HepG2 (cell line): ENCODE measurements around the gene SLC25A46. TPM values are rescaled to one million over a fixed set of nuclear protein-coding genes. Genes with fewer than 3 reads are reported as not detected.

Experiments used
- MAF1 ChIP-seq: sonication (generic); formaldehyde crosslinking; IDR thresholded peaks from 2 replicates; pipeline ENCODE4 v1.5.0; 2020; ENCODE audit warnings: missing genetic modification reagents, borderline replicate concordance
- NFYB ChIP-seq: sonication (generic); formaldehyde crosslinking; IDR thresholded peaks from 2 replicates; pipeline ENCODE4 v1.4.0; 2020; ENCODE audit warnings: missing genetic modification reagents
- SALL2 ChIP-seq: sonication (generic); formaldehyde crosslinking; IDR thresholded peaks from 2 replicates; pipeline ENCODE4 v1.8.1; 2023; ENCODE audit warnings: mild to moderate bottlenecking, missing genetic modification reagents, inconsistent platforms
- ZNF30 ChIP-seq: sonication (generic); formaldehyde crosslinking; IDR thresholded peaks from 2 replicates; pipeline ENCODE4 v1.5.0; 2020; ENCODE audit warnings: mild to moderate bottlenecking, missing genetic modification reagents
- ZNF547 ChIP-seq: sonication (generic); formaldehyde crosslinking; IDR thresholded peaks from 2 replicates; pipeline ENCODE4 v1.5.1; 2020; ENCODE audit warnings: mild to moderate bottlenecking, missing genetic modification reagents
- polyA plus RNA-seq, 8 experiments: library from polyadenylated mRNA; depleted of rRNA in 3 of 8; stranded (reverse) in 7 of 8; unstranded in 1 of 8; fragments of >200 nt; fragmentation: Illumina TruSeq in 4 of 8; extraction: Trizol in 4 of 8; gene quantifications; 2 replicates each; pipeline versions ENCODE4 v1.2.1 to v1.2.3, GENCODE V29; 2011 to 2016; ENCODE audit warnings: low read depth in 4 of 8, missing spikeins in 1 of 8, mixed read lengths in 1 of 8; ENCODE audit not compliant: insufficient read depth in 1 of 8
- total RNA-seq, 5 experiments: library from RNA; depleted of rRNA; stranded (reverse); fragments of >200 nt; fragmentation: Illumina TruSeq; extraction: Trizol; gene quantifications; 2 replicates each; pipeline ENCODE4 v1.2.3, GENCODE V29; 2016; ENCODE audit warnings: low read depth in 1 of 5
- TF ChIP-seq, protein P1 (sequence below): sonication (generic); formaldehyde crosslinking; IDR thresholded peaks from 2 replicates; pipeline ENCODE4 v1.4.0; 2020; ENCODE audit warnings: missing genetic modification reagents
- TF ChIP-seq, protein P2 (sequence below): sonication (generic); formaldehyde crosslinking; IDR thresholded peaks from 2 replicates; pipeline ENCODE4 v1.4.0; 2020; ENCODE audit warnings: mild to moderate bottlenecking, missing genetic modification reagents
- TF ChIP-seq, protein P3 (sequence below): sonication (generic); formaldehyde crosslinking; IDR thresholded peaks from 2 replicates; pipeline ENCODE4 v1.5.0; 2020; ENCODE audit warnings: missing genetic modification reagents, mild to moderate bottlenecking, borderline replicate concordance
- TF ChIP-seq, protein P4 (sequence below): sonication (generic); formaldehyde crosslinking; IDR thresholded peaks from 2 replicates; pipeline ENCODE4 v1.4.0; 2020; ENCODE audit warnings: mild to moderate bottlenecking, missing genetic modification reagents, borderline replicate concordance
- TF ChIP-seq, protein P5 (sequence below): sonication (generic); formaldehyde crosslinking; IDR thresholded peaks from 2 replicates; pipeline ENCODE4 v1.8.0; 2022; ENCODE audit warnings: missing genetic modification reagents, low read depth, mild to moderate bottlenecking, borderline replicate concordance

The SLC25A46 gene
- total and polyA plus RNA-seq, 2 of the 13 experiments (the other 11 are each of a cell fraction or from before 2014, with no cell fraction given): 14.2 to 34.6 TPM

DNA sequence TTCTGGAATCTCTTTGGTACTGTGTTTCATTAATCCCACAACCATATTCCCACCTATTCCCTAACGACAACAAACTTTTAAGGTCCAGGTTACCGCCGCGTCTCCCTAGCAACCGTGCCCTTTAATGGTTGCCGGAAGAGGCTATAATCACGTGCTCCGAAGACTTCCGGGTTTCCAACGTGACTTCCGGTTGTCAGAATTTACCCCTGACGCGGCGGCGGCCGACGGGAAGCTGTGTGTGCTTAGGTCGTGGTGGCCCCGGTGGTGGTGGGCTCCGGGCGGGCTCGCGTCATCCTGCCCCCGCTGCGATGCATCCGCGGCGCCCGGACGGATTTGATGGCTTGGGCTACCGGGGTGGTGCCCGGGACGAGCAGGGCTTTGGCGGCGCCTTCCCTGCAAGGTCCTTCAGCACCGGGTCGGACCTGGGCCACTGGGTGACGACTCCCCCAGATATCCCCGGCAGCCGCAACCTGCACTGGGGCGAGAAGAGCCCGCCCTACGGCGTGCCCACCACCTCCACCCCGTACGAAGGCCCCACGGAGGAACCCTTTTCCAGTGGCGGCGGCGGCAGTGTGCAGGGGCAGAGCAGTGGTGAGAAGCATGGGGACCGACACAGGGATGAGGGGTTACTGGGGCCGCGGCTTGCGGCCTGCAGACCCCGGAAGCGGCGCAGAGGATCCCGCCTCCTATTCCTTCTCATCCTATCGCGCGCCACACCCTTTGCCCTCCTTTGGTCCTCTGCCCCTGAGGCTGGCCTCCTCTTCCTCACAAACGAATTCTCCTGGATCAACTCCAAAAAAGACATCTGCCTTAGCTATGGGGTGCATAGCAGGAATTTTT lies at the start of gene SLC25A46 (continued):
- TF ChIP-seq, protein P1, sequence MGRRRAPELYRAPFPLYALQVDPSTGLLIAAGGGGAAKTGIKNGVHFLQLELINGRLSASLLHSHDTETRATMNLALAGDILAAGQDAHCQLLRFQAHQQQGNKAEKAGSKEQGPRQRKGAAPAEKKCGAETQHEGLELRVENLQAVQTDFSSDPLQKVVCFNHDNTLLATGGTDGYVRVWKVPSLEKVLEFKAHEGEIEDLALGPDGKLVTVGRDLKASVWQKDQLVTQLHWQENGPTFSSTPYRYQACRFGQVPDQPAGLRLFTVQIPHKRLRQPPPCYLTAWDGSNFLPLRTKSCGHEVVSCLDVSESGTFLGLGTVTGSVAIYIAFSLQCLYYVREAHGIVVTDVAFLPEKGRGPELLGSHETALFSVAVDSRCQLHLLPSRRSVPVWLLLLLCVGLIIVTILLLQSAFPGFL: no peak
- TF ChIP-seq, protein P2, sequence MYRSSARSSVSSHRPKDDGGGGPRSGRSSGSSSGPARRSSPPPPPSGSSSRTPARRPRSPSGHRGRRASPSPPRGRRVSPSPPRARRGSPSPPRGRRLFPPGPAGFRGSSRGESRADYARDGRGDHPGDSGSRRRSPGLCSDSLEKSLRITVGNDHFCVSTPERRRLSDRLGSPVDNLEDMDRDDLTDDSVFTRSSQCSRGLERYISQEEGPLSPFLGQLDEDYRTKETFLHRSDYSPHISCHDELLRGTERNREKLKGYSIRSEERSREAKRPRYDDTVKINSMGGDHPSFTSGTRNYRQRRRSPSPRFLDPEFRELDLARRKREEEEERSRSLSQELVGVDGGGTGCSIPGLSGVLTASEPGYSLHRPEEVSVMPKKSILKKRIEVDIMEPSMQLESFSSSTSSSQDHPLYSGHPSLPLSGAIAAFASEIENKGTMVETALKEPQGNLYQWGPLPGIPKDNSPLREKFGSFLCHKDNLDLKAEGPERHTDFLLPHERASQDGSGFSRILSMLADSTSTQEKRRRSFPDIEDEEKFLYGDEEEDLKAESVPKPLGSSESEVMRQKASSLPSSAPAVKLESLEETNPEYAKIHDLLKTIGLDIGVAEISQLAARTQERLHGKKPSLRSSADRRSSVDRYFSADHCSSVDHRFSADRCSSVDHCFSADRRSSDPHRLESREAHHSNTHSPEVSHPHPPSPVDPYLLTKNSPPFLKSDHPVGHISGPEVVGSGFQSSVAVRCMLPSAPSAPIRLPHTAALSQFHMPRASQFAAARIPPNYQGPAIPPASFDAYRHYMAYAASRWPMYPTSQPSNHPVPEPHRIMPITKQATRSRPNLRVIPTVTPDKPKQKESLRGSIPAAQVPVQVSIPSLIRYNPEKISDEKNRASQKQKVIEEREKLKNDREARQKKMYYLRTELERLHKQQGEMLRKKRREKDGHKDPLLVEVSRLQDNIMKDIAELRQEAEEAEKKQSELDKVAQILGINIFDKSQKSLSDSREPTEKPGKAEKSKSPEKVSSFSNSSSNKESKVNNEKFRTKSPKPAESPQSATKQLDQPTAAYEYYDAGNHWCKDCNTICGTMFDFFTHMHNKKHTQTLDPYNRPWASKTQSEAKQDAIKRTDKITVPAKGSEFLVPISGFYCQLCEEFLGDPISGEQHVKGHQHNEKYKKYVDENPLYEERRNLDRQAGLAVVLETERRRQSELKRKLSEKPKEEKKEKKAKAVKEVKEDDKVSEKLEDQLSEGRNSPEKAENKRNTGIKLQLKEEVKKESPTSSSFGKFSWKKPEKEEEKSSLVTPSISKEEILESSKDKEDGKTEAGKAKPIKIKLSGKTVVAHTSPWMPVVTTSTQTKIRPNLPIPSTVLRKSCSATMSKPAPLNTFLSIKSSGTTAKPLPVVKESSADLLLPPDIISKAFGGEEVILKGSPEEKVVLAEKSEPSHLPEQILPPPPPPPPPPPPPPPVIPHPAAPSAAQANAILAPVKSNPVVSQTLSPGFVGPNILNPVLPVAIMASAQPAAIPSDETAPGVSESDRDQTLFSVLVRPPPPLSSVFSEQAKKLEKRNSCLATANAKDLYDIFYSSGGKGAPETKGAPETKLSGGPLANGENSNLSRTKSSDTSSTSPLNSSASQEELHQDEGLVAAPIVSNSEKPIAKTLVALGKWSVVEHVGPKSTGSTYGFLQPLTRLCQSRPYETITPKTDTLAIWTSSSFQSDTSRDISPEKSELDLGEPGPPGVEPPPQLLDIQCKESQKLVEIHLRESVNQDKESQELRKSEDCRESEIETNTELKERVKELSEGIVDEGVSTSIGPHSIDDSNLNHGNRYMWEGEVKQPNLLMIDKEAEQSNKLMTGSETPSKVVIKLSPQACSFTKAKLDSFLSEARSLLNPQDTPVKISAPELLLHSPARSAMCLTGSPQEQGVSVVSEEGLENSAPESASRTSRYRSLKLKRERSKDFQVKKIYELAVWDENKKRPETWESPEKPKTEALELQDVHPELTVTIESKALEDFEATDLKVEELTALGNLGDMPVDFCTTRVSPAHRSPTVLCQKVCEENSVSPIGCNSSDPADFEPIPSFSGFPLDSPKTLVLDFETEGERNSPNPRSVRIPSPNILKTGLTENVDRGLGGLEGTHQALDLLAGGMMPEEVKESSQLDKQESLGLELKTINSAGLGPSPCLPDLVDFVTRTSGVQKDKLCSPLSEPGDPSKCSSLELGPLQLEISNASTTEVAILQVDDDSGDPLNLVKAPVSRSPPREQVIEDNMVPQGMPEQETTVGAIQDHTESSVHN (CRISPR knock-in tag): no peak
- peak; percentile 84 for TF ChIP-seq ZNF547 (CRISPR knock-in tag)
- peak; percentile 58 for TF ChIP-seq NFYB (CRISPR knock-in tag)
- no peak for TF ChIP-seq MAF1 (CRISPR knock-in tag)
- TF ChIP-seq, protein P3, sequence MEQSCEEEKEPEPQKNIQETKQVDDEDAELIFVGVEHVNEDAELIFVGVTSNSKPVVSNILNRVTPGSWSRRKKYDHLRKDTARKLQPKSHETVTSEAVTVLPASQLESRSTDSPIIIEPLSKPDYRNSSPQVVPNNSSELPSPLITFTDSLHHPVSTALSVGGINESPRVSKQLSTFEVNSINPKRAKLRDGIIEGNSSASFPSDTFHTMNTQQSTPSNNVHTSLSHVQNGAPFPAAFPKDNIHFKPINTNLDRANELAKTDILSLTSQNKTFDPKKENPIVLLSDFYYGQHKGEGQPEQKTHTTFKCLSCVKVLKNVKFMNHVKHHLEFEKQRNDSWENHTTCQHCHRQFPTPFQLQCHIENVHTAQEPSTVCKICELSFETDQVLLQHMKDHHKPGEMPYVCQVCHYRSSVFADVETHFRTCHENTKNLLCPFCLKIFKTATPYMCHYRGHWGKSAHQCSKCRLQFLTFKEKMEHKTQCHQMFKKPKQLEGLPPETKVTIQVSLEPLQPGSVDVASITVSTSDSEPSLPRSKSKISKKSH (CRISPR knock-in tag): peak; percentile 69; the same call in 1 of the 2 replicates
- TF ChIP-seq SALL2 (CRISPR knock-in tag): peak; percentile 61; the same call in 1 of the 2 replicates
- TF ChIP-seq, protein P4, sequence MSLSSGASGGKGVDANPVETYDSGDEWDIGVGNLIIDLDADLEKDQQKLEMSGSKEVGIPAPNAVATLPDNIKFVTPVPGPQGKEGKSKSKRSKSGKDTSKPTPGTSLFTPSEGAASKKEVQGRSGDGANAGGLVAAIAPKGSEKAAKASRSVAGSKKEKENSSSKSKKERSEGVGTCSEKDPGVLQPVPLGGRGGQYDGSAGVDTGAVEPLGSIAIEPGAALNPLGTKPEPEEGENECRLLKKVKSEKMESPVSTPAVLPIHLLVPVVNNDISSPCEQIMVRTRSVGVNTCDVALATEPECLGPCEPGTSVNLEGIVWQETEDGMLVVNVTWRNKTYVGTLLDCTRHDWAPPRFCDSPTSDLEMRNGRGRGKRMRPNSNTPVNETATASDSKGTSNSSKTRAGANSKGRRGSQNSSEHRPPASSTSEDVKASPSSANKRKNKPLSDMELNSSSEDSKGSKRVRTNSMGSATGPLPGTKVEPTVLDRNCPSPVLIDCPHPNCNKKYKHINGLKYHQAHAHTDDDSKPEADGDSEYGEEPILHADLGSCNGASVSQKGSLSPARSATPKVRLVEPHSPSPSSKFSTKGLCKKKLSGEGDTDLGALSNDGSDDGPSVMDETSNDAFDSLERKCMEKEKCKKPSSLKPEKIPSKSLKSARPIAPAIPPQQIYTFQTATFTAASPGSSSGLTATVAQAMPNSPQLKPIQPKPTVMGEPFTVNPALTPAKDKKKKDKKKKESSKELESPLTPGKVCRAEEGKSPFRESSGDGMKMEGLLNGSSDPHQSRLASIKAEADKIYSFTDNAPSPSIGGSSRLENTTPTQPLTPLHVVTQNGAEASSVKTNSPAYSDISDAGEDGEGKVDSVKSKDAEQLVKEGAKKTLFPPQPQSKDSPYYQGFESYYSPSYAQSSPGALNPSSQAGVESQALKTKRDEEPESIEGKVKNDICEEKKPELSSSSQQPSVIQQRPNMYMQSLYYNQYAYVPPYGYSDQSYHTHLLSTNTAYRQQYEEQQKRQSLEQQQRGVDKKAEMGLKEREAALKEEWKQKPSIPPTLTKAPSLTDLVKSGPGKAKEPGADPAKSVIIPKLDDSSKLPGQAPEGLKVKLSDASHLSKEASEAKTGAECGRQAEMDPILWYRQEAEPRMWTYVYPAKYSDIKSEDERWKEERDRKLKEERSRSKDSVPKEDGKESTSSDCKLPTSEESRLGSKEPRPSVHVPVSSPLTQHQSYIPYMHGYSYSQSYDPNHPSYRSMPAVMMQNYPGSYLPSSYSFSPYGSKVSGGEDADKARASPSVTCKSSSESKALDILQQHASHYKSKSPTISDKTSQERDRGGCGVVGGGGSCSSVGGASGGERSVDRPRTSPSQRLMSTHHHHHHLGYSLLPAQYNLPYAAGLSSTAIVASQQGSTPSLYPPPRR (CRISPR knock-in tag): peak; percentile 27; the same call in 1 of the 2 replicates
- TF ChIP-seq ZNF30: peak; percentile 40; the same call in 1 of the 2 replicates
- TF ChIP-seq, protein P5, sequence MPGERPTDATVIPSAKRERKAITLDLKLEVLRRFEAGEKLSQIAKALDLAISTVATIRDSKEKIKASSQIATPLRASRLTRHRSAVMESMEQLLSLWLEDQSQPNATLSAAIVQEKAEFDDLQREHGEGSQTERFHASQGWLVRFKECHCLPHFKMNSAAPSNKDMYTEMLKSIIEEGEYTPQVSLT (CRISPR knock-in tag): no peak
